Tibial artery (tissue), 4 donors: ENCODE results near the gene LIN7A.
A peak's percentile ranks its signal among the peaks of the same experiment; 100 is the strongest.

Experiments
- DNase-seq, 2 donors: peaks; one replicate each; pipeline ENCODE4 v3.0.0-alpha.2; 2019
- H3K27ac ChIP-seq, 2 donors: fragments of 200-600 bp; sonication (generic) in 1 of 2; 1 replicate in 1 of 2; 2 replicates in 1 of 2; pipeline ENCODE4 v1.5.1; 2018 to 2019; ENCODE audit warnings: mild to moderate bottlenecking in 1 of 2
- H3K27me3 ChIP-seq, 2 donors: fragments of 200-600 bp; sonication (generic) in 1 of 2; one replicate each; pipeline versions ENCODE4 v1.5.1 to v1.6.0; 2016 to 2019
- H3K36me3 ChIP-seq, 3 donors: fragments of 200-600 bp; sonication (generic) in 2 of 3; one replicate each; pipeline ENCODE4 v1.5.1; 2016 to 2019; ENCODE audit warnings: mild to moderate bottlenecking in 2 of 3
- H3K4me1 ChIP-seq, 4 donors: fragments of 200-600 bp; sonication (generic) in 2 of 4; 1 replicate in 3 of 4; 2 replicates in 1 of 4; pipeline ENCODE4 v1.5.1; 2016 to 2019
- H3K4me3 ChIP-seq, 2 donors: fragments of 200-600 bp; sonication (generic) in 1 of 2; 1 replicate in 1 of 2; 2 replicates in 1 of 2; pipeline ENCODE4 v1.5.1; 2018 to 2019; ENCODE audit warnings: mild to moderate bottlenecking in 2 of 2
- H3K9me3 ChIP-seq, 3 donors: fragments of 200-600 bp; sonication (generic) in 1 of 3; one replicate each; pipeline ENCODE4 v1.5.1; 2016 to 2019
- CTCF ChIP-seq, 2 experiments: fragments of 200-600 bp in 1 of 2; fragments of 450-650 bp in 1 of 2; IDR thresholded peaks; one replicate each; pipeline ENCODE4 v1.5.1; 2017 to 2019; ENCODE audit warnings: antibody characterized with exemption in 2 of 2, mild to moderate bottlenecking in 1 of 2, moderate library complexity in 1 of 2
- intact Hi-C: fragments of 100-400 bp; cut with DNase I; formaldehyde crosslinking; loops from one replicate; pipeline ENCODE4 v1.15.0; 2023; ENCODE audit warnings: low total_unique reads

LIN7A gene

GRCh38 chr12:80780746-80781145 is 157.0 kb downstream of the LIN7A start:
- Histone ChIP-seq H3K27ac (no peak overlapping the region), H3K4me3 (no peak overlapping the region)

GRCh38 chr12:80778005-80778541 is 159.7 kb downstream of the LIN7A start:
- H3K27ac ChIP-seq = peak overlapping the region; percentile 72 to 80
- H3K4me3 ChIP-seq = no peak overlapping the region
- no peaks in the 10 kb centered on the region for H3K9me3 ChIP-seq
- no peaks in the 10 kb centered on the region for H3K36me3 ChIP-seq
- H3K4me1 ChIP-seq = peaks cover 0 to 25% (median 11%) of the 10 kb centered on the region in 4 donors
- no peak for TF ChIP-seq CTCF (IDR thresholded peaks at IDR 0.05)
- DNase-seq = peak; percentile 47 to 74
- no peaks in the 10 kb centered on the region for H3K27me3 ChIP-seq
- intact Hi-C loops = no loop called here

More at GRCh38 chr12:80780746-80781145, 157.0 kb downstream of the LIN7A start:
- peaks cover 0 to 25% (median 11%) of the 10 kb centered on the region in 4 donors for H3K4me1 ChIP-seq
- intact Hi-C loops = no loop called here
- no peaks in the 10 kb centered on the region for H3K27me3 ChIP-seq
- TF ChIP-seq CTCF (IDR thresholded peaks at IDR 0.05) = no peak
- no peak for DNase-seq
- H3K36me3 ChIP-seq = no peaks in the 10 kb centered on the region
- no peaks in the 10 kb centered on the region for H3K9me3 ChIP-seq

- no peak overlapping the region for H3K4me3 ChIP-seq
- H3K27ac ChIP-seq = peak overlapping the region; percentile 72 to 80
- H3K9me3 ChIP-seq = no peaks in the 10 kb centered on the region
- H3K36me3 ChIP-seq = no peaks in the 10 kb centered on the region
- DNase-seq = no peak
- intact Hi-C loops = no loop called here
- H3K4me1 ChIP-seq = peaks cover 0 to 25% (median 11%) of the 10 kb centered on the region in 4 donors
- no peaks in the 10 kb centered on the region for H3K27me3 ChIP-seq
- TF ChIP-seq CTCF (IDR thresholded peaks at IDR 0.05) = no peak
Observed at GRCh38 chr12:80777587-80777986, 160.1 kb downstream of the LIN7A start.

- peaks cover 0 to 25% (median 11%) of the 10 kb centered on the region in 4 donors for H3K4me1 ChIP-seq
- no peaks in the 10 kb centered on the region for H3K9me3 ChIP-seq
- no peak for DNase-seq
- intact Hi-C loops = no loop called here
- TF ChIP-seq CTCF (IDR thresholded peaks at IDR 0.05) = no peak
- H3K27ac ChIP-seq = peak overlapping the region in 1 of 2 donors; percentile 80
- H3K27me3 ChIP-seq = no peaks in the 10 kb centered on the region
- no peaks in the 10 kb centered on the region for H3K36me3 ChIP-seq
- no peak overlapping the region for H3K4me3 ChIP-seq
Observed at GRCh38 chr12:80776706-80777105, 161.0 kb downstream of the LIN7A start.

GRCh38 chr12:80770958-80771357 is 166.8 kb downstream of the LIN7A start:
- H3K36me3 ChIP-seq = no peaks in the 10 kb centered on the region
- no peak overlapping the region for H3K4me3 ChIP-seq
- no peaks in the 10 kb centered on the region for H3K4me1 ChIP-seq
- intact Hi-C loops = no loop called here
- H3K27me3 ChIP-seq = no peaks in the 10 kb centered on the region
- H3K27ac ChIP-seq = no peak overlapping the region
- DNase-seq = no peak
- TF ChIP-seq CTCF (IDR thresholded peaks at IDR 0.05) = no peak
- H3K9me3 ChIP-seq = no peaks in the 10 kb centered on the region
